BJ (cell line): ENCODE results near the gene RFLNA. TPM values are rescaled to one million over a fixed set of nuclear protein-coding genes. Genes with fewer than 3 reads are reported as not detected.

ENCODE experiments used
- CTCF ChIA-PET: fragments of 350-600 bp; formaldehyde crosslinking; extraction: SDS; loops from one replicate; lab custom pipeline; 2021; ENCODE audit warnings: antibody characterized with exemption, inconsistent platforms; lab: Yijun Ruan, JAX
- POLR2A ChIA-PET: fragments of 300-600 bp; sonication (Branson Sonifier 250); formaldehyde crosslinking; extraction: SDS; loops from one replicate; lab custom pipeline; 2021; ENCODE audit warnings: antibody characterized with exemption; lab: Charles Lee
- DNase-seq: peaks from one replicate; pipeline ENCODE4 v3.0.0-alpha.2; 2011; ENCODE audit warnings: low read depth
- H3K27me3 ChIP-seq: 2 replicates; pipeline ENCODE4 v1.6.0; 2011; ENCODE audit warnings: low read length; ENCODE audit not compliant: control insufficient read depth, insufficient read depth
- H3K36me3 ChIP-seq: 2 replicates; pipeline ENCODE4 v1.5.1; 2011; ENCODE audit warnings: low read length; ENCODE audit not compliant: control insufficient read depth, insufficient read depth
- H3K4me3 ChIP-seq: 2 replicates; pipeline ENCODE4 v1.5.1; 2011; ENCODE audit warnings: low read depth, mild to moderate bottlenecking, control low read depth, low read length
- polyA plus RNA-seq: library from polyadenylated mRNA; depleted of rRNA; stranded (reverse); fragments of >200 nt; gene quantifications from 2 replicates; pipeline ENCODE4 v1.2.3, GENCODE V29; 2011
- TF ChIP-seq, protein P1 (sequence below): IDR thresholded peaks from 2 replicates; pipeline ENCODE4 v1.5.1; 2011; ENCODE audit warnings: low read depth, mild to moderate bottlenecking, control low read depth, inconsistent platforms, low read length, moderate library complexity; ENCODE audit not compliant: insufficient read depth

The RFLNA gene
- polyA plus RNA-seq, 1 experiment: not detected

DNA sequence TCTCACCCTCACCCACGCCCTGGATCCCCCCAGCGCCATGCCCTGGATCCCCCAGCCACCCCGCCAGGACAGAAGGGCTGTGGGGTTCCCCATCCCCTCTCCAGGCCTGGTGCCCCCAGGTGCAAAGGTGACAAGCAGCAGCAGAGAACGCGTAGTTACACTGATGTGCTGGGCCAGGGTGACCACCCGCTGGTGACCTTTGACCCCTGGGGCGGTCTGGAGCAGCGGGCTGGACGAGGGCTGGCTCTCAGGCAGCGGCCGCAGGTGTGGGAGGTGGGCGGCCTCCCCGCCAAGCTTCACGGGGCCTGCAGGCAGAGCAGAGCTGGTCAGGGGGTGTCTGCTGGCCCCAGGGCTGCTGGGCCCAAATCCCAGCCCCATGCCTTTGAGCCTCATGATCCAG lies 40.1 kb downstream of the RFLNA start:
- no peak for DNase-seq
- no peak overlapping the region for H3K4me3 ChIP-seq
- CTCF ChIA-PET: interaction anchor here (0.8 to 1.6 kb wide), 2 partner anchors 303 to 430 kb away, joined by 3 read pairs; no protein-coding TSS in a partner anchor
- TF ChIP-seq, protein P1, sequence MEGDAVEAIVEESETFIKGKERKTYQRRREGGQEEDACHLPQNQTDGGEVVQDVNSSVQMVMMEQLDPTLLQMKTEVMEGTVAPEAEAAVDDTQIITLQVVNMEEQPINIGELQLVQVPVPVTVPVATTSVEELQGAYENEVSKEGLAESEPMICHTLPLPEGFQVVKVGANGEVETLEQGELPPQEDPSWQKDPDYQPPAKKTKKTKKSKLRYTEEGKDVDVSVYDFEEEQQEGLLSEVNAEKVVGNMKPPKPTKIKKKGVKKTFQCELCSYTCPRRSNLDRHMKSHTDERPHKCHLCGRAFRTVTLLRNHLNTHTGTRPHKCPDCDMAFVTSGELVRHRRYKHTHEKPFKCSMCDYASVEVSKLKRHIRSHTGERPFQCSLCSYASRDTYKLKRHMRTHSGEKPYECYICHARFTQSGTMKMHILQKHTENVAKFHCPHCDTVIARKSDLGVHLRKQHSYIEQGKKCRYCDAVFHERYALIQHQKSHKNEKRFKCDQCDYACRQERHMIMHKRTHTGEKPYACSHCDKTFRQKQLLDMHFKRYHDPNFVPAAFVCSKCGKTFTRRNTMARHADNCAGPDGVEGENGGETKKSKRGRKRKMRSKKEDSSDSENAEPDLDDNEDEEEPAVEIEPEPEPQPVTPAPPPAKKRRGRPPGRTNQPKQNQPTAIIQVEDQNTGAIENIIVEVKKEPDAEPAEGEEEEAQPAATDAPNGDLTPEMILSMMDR: no peak
- POLR2A ChIA-PET: no interaction called here
- H3K36me3 ChIP-seq: peaks cover 63% of the 10 kb centered on the region
- H3K27me3 ChIP-seq: no peaks in the 10 kb centered on the region

DNA sequence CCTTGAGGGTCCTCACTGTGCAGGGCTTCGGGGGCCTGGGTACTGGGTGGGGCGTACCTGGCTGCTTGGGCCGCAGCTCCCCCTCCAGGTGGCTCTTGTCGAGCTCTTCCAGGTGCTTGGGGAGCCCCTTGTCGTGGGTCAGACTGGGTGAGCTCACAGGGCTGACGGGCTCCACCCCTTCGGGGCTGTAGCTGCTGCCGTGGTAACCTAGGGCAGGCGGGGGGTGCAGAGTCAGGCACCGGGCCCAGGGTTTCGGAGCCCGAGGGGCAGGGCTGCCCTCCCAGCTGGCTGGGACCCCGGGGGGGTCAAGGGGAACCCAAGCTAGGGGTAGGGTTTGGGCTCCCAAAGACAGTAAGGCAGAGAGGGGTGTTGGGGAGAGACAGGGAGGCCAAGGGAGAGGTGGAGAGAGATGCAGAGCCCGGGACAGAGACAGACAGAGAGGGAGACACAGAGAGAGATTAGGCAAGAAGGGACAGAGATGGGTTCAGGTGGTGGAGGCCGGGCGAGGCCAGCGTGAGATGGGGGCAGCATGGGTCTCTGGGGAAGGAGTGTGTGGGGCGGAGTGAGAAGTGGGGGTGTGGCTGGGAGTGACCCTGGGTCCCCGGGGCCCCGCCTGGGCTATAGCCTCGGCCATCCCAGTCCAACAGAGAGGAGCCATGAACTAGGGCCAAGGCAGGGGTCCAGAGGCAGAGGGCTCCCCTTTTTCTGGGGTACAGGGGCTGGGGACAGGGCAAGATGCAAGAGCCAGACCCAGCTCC lies 40.7 kb downstream of the RFLNA start:
- ChIA-PET CTCF (interaction anchor here (0.8 to 1.6 kb wide), 2 partner anchors 303 to 429 kb away, joined by 3 read pairs; no protein-coding TSS in a partner anchor), POLR2A (no interaction called here)
- H3K27me3 ChIP-seq: no peaks in the 10 kb centered on the region
- no peak overlapping the region for H3K4me3 ChIP-seq
- TF ChIP-seq, protein P1: no peak
- H3K36me3 ChIP-seq: peaks cover 65% of the 10 kb centered on the region
- DNase-seq: no peak

DNA sequence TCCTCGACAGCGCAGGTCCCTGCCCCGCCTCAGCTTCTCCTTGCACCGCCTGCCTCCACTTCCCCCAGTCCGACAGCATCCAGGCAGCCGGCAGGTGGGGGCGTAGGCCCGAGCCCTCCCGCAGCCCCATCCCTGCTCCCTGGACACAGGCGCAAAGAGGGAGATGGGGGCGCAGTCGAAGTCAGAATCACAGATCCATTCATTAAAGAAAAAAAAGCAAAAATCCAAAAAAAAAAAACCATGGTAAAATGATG lies 41.2 kb downstream of the RFLNA start:
- H3K27me3 ChIP-seq: no peaks in the 10 kb centered on the region
- POLR2A ChIA-PET: no interaction called here
- H3K4me3 ChIP-seq: no peak overlapping the region
- CTCF ChIA-PET: no interaction called here
- TF ChIP-seq, protein P1: no peak
- peaks cover 66% of the 10 kb centered on the region for H3K36me3 ChIP-seq
- no peak for DNase-seq

DNA sequence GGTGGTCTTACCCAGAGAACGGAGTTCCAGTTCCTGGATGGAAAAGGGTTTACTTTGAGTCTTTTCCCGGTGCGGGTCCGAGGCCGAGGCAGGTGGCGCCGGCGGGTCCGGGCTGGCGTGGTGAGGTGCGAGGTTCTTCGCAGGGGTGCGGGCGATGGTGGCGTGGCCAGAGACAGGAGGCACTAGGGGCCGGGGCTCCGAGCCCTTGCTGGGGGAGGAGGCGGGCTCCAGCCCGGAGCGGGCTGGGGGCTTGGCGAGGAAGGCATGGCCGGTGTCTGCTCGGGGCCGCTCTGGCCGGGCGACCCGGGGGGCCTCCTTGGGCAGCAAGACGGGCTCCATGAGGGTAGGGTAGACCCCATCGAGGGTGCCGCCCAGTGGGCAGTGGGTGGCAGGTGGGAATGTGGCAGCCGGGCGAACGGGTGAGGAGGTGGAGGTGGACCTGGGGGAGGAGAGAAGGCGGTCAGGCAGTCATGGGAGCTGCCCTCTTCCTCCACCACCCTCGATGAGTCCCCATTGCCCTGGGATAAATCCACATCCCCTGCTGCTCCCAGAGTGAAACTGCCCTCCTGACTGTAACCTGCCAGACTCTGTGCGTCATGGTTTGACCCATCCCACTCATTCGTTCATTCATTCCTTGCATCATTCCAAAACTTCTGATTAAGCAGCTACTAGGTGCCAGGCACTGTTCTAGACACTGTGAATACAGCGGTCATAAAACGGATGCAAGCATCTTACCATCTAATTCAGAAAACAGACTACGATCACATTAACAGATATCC lies 42.0 kb downstream of the RFLNA start:
- H3K4me3 ChIP-seq: no peak overlapping the region
- TF ChIP-seq, protein P1: no peak
- no peak for DNase-seq
- no peaks in the 10 kb centered on the region for H3K27me3 ChIP-seq
- POLR2A ChIA-PET: no interaction called here
- peaks cover 68% of the 10 kb centered on the region for H3K36me3 ChIP-seq
- CTCF ChIA-PET: interaction anchor here (1.0 kb wide), 1 partner anchor 10 kb away, joined by 3 read pairs; no protein-coding TSS in a partner anchor

DNA sequence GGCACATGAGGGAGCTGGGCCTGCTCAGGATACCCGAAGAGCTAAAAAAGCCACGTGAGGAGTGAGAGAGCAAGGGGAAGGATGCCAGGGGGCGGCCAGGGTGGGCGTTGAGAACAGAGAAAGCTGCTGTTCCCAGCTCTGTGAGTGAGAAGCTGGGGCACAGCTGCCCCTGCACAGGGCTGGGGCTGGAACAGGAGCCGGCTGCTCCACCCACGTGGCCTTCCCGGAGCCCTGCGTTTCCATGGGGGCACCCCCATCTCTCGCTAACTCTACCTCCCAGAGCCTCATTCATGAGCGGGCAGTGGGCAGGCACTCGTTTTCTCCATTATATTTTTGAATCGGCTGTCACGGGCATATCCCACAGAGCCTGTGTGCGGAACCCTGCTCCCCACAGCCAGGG lies 42.7 kb downstream of the RFLNA start:
- TF ChIP-seq, protein P1: no peak
- POLR2A ChIA-PET: no interaction called here
- Histone ChIP-seq H3K4me3 (no peak overlapping the region), H3K27me3 (no peaks in the 10 kb centered on the region), H3K36me3 (peaks cover 65% of the 10 kb centered on the region)
- CTCF ChIA-PET: interaction anchor here (1.0 kb wide), 1 partner anchor 9 kb away, joined by 3 read pairs; no protein-coding TSS in a partner anchor
- no peak for DNase-seq
